ENCODE results near the gene PDE7B.

- TF ChIP-seq CTCF (IDR thresholded peaks at IDR 0.05): no peak
- TF ChIP-seq REST (IDR thresholded peaks at IDR 0.05; ENCODE audit: insufficient read depth in 1 of 2, low read depth in 2 of 2, low read length in 1 of 2): no peak
- no peak for TF ChIP-seq POLR2AphosphoS5 (IDR thresholded peaks at IDR 0.05; ENCODE audit: low read depth, low read length)
- no peak for TF ChIP-seq SIN3A (IDR thresholded peaks at IDR 0.05; ENCODE audit: borderline replicate concordance, insufficient read depth, low read depth, low read length)
Observed at GRCh38 chr6:136089876-136090275, 238.4 kb downstream of the PDE7B start.

Measured in Panc1 (cell line).